ENCODE data around the gene MAP9.
A peak's percentile ranks its signal among the peaks of the same experiment; 100 is the strongest.
"Not testable (repeated sequence)": the region's sequence is repeated elsewhere in the genome, so short reads cannot be mapped to it uniquely, and the experiment has no call there.

The MAP9 gene

GRCh38 chr4:155342142-155342541, 34.6 kb downstream of the MAP9 start:
- peak; percentile 41 for DNase-seq (ENCODE audit: low read depth)

- DNase-seq (ENCODE audit: low read depth): no peak
Observed at GRCh38 chr4:155339999-155340398, 36.8 kb downstream of the MAP9 start.

- no peak for DNase-seq (ENCODE audit: low read depth)
Observed at GRCh38 chr4:155339588-155339987, 37.2 kb downstream of the MAP9 start.

- DNase-seq (ENCODE audit: low read depth): no peak
Observed at GRCh38 chr4:155338196-155338595, 38.6 kb downstream of the MAP9 start.

- DNase-seq (ENCODE audit: low read depth): no peak
Observed at GRCh38 chr4:155336242-155336641, 40.5 kb downstream of the MAP9 start.

- DNase-seq (ENCODE audit: low read depth): no peak
Observed at GRCh38 chr4:155331478-155331877, 45.3 kb downstream of the MAP9 start.

GRCh38 chr4:155322782-155323181, 54.0 kb downstream of the MAP9 start:
- no peak for DNase-seq (ENCODE audit: low read depth)

GRCh38 chr4:155321006-155321405, 55.8 kb downstream of the MAP9 start:
- no peak for DNase-seq (ENCODE audit: low read depth)

- no peak for DNase-seq (ENCODE audit: low read depth)
Observed at GRCh38 chr4:155319516-155319915, 57.2 kb downstream of the MAP9 start.

- not testable (repeated sequence) for DNase-seq (ENCODE audit: low read depth)
Observed at GRCh38 chr4:155312027-155312426, 64.7 kb downstream of the MAP9 start.

- no peak for DNase-seq (ENCODE audit: low read depth)
Observed at GRCh38 chr4:155307731-155308277, 69.0 kb downstream of the MAP9 start.

GRCh38 chr4:155305619-155306018, 71.1 kb downstream of the MAP9 start:
- DNase-seq (ENCODE audit: low read depth): no peak

GRCh38 chr4:155304375-155304774, 72.4 kb downstream of the MAP9 start:
- no peak for DNase-seq (ENCODE audit: low read depth)

GRCh38 chr4:155299103-155299502, 77.7 kb downstream of the MAP9 start:
- DNase-seq (ENCODE audit: low read depth): no peak
